ENCODE data around the gene ARMC9.

Gene ARMC9

GRCh38 chr2:231422056-231422455, 223.6 kb downstream of the ARMC9 start:
- DNase-seq (ENCODE audit: low spot score) = no peak

- no peak for DNase-seq (ENCODE audit: low spot score)
Measured at GRCh38 chr2:231423176-231423575, 224.7 kb downstream of the ARMC9 start.
